Measurements from ENCODE around the gene TBX2. TPM values are rescaled to one million over a fixed set of nuclear protein-coding genes. Genes with fewer than 3 reads are reported as not detected.
"Not testable (repeated sequence)": the region's sequence is repeated elsewhere in the genome, so short reads cannot be mapped to it uniquely, and the experiment has no call there.

TBX2 gene
- total RNA-seq, 2 experiments from 2014 or later, result 0.06 TPM; not detected in 1

DNA sequence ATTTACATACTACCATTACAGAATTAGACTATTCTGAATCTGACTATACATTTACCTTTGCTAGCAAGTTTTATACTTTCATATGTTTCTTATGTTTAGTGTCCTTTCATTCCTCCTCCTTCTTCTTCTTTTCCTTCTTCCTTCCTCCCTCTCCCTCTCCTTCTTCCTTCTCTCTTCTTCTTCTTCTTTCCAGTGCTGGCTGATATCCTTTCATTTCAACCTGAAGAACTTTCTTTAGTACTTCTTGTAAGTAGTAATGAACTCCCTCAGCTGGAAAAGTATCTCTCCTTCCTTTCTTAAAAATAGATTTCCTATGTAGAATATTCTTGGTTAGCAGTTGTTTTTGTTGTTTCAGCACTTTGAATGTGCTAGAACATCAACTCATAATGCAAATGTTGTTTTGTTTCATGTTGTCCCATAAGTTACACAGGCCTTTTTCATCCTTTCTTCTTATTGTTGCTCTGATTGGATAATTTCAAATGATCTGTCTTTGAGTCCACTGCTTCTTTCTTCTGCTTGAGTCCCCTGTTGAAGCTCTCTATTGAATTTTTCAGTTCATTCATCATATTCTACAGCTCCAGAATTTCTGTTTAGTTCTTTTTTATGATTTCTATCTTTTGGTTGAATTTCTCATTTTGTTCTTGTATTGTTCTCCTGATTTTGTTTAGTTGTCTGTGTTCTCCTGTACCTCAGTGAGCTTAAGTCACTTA lies 37.5 kb downstream of the TBX2 start:
- TF ChIP-seq, protein P1, sequence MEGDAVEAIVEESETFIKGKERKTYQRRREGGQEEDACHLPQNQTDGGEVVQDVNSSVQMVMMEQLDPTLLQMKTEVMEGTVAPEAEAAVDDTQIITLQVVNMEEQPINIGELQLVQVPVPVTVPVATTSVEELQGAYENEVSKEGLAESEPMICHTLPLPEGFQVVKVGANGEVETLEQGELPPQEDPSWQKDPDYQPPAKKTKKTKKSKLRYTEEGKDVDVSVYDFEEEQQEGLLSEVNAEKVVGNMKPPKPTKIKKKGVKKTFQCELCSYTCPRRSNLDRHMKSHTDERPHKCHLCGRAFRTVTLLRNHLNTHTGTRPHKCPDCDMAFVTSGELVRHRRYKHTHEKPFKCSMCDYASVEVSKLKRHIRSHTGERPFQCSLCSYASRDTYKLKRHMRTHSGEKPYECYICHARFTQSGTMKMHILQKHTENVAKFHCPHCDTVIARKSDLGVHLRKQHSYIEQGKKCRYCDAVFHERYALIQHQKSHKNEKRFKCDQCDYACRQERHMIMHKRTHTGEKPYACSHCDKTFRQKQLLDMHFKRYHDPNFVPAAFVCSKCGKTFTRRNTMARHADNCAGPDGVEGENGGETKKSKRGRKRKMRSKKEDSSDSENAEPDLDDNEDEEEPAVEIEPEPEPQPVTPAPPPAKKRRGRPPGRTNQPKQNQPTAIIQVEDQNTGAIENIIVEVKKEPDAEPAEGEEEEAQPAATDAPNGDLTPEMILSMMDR (IDR thresholded peaks at IDR 0.05), result no peak
- peaks cover 76% of the 10 kb centered on the region for H3K27me3 Mint-ChIP-seq
- Histone ChIP-seq H3K4me1 (ENCODE audit: insufficient read depth, low read length) (no peaks in the 10 kb centered on the region), H3K27me3 (ENCODE audit: control insufficient read depth in 1 of 2, insufficient read depth in 2 of 2, low read length in 2 of 2) (peaks cover 17 to 21% of the 10 kb centered on the region in 2 experiments), H3K36me3 (ENCODE audit: insufficient read depth, low read length) (no peaks in the 10 kb centered on the region), H3K9me3 (ENCODE audit: control insufficient read depth in 1 of 2, insufficient read depth in 1 of 2, low read length in 2 of 2) (peaks cover 5 to 15% of the 10 kb centered on the region in 2 experiments), H3K4me3 (ENCODE audit: low read length) (no peak overlapping the region), H3K27ac (ENCODE audit: low read depth in 1 of 2, low read length in 2 of 2) (no peak overlapping the region)
- DNase-seq (no peak), ATAC-seq (ENCODE audit: poor library complexity) (no peak)
- no peak overlapping the region for H3K27ac Mint-ChIP-seq
- intact Hi-C loops (cut with DNase I, micrococcal nuclease), result no loop called here
- H3K36me3 Mint-ChIP-seq (ENCODE audit: low read depth), result peaks cover 4% of the 10 kb centered on the region
- POLR2A ChIA-PET, result no interaction called here
- CTCF ChIA-PET, result no interaction called here
- H3K9me3 Mint-ChIP-seq, result peaks cover 18% of the 10 kb centered on the region
- no peak overlapping the region for H3K4me3 Mint-ChIP-seq
- H3K4me1 Mint-ChIP-seq (ENCODE audit: low read depth), result no peaks in the 10 kb centered on the region

DNA sequence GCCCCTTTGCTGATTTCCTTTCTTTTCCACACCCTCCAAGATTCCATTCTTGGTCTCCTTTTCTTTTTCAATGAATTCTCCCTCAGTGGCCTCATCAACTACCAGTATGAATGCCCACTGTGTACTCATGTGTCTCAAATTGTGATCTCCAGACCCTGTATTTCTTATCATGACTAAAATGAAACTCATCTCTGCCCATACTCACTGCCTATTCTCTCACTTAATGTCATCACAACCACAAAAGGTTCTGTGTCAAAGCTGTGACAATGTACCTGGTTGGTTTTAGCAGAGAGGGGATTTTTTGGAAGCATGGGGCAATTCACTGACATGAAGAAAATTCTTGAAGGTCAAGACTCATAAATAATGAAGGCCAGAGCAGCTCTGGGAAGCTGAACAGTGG lies 41.1 kb downstream of the TBX2 start:
- TF ChIP-seq, protein P1 (IDR thresholded peaks at IDR 0.05), result no peak
- H3K27ac Mint-ChIP-seq, result no peak overlapping the region
- DNase-seq (no peak), ATAC-seq (ENCODE audit: poor library complexity) (no peak)
- intact Hi-C loops (cut with DNase I, micrococcal nuclease), result no loop called here
- Histone ChIP-seq H3K4me1 (ENCODE audit: insufficient read depth, low read length) (no peaks in the 10 kb centered on the region), H3K36me3 (ENCODE audit: insufficient read depth, low read length) (no peaks in the 10 kb centered on the region), H3K4me3 (ENCODE audit: low read length) (no peak overlapping the region), H3K27me3 (ENCODE audit: control insufficient read depth in 1 of 2, insufficient read depth in 2 of 2, low read length in 2 of 2) (peaks cover 24 to 34% of the 10 kb centered on the region in 2 experiments), H3K9me3 (ENCODE audit: control insufficient read depth in 1 of 2, insufficient read depth in 1 of 2, low read length in 2 of 2) (peaks cover 5 to 15% of the 10 kb centered on the region in 2 experiments), H3K27ac (ENCODE audit: low read depth in 1 of 2, low read length in 2 of 2) (no peak overlapping the region)
- H3K27me3 Mint-ChIP-seq, result peaks cover 79% of the 10 kb centered on the region
- H3K4me1 Mint-ChIP-seq (ENCODE audit: low read depth), result no peaks in the 10 kb centered on the region
- H3K36me3 Mint-ChIP-seq (ENCODE audit: low read depth), result peaks cover 4% of the 10 kb centered on the region
- no peak overlapping the region for H3K4me3 Mint-ChIP-seq
- CTCF ChIA-PET, result no interaction called here
- H3K9me3 Mint-ChIP-seq, result peaks cover 15% of the 10 kb centered on the region
- POLR2A ChIA-PET, result no interaction called here

DNA sequence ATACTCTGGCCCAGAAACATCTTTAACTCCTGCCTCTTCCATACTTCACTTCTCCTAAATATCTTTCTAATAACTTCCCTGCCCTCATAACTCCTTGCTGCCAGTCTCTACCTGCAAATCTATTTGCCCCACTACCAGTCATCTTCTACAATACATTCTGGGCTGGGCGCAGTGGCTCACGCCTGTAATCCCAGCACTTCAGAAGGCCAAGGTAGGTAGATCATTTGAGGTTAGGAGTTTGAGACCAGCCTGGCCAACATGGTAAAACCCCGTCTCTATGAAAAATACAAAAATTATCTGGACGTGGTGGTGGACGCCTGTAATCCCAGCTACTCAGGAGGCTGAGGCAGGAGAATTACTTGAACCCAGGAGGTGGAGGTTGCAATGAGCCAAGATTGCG lies 41.9 kb downstream of the TBX2 start:
- Mint-ChIP-seq H3K9me3 (peaks cover 15% of the 10 kb centered on the region), H3K27me3 (peaks cover 80% of the 10 kb centered on the region)
- DNase-seq; H3K27ac ChIP-seq (ENCODE audit: low read depth in 1 of 2, low read length in 2 of 2); H3K36me3 ChIP-seq (ENCODE audit: insufficient read depth, low read length); H3K4me1 Mint-ChIP-seq (ENCODE audit: low read depth); H3K4me1 ChIP-seq (ENCODE audit: insufficient read depth, low read length); H3K4me3 ChIP-seq (ENCODE audit: low read length); ATAC-seq (ENCODE audit: poor library complexity); POLR2A ChIA-PET; H3K27ac Mint-ChIP-seq; CTCF ChIA-PET; H3K36me3 Mint-ChIP-seq (ENCODE audit: low read depth); intact Hi-C loops (cut with DNase I, micrococcal nuclease); H3K4me3 Mint-ChIP-seq: not testable (repeated sequence)
- peaks cover 5 to 15% of the 10 kb centered on the region in 2 experiments for H3K9me3 ChIP-seq (ENCODE audit: control insufficient read depth in 1 of 2, insufficient read depth in 1 of 2, low read length in 2 of 2)
- peaks cover 24 to 40% of the 10 kb centered on the region in 2 experiments for H3K27me3 ChIP-seq (ENCODE audit: control insufficient read depth in 1 of 2, insufficient read depth in 2 of 2, low read length in 2 of 2)

Measured in CD4-positive, alpha-beta T cell (primary cell).